Effector CD4-positive, alpha-beta T cell (primary cell): ENCODE measurements around the gene CMBL. TPM values are rescaled to one million over a fixed set of nuclear protein-coding genes. Genes with fewer than 3 reads are reported as not detected.
"Not testable (repeated sequence)": the region's sequence is repeated elsewhere in the genome, so short reads cannot be mapped to it uniquely, and the experiment has no call there.

Experiments used
- DNase-seq: peaks from one replicate; pipeline ENCODE4 v3.0.0-alpha.2; 2020
- total RNA-seq: gene quantifications from one replicate; lab custom pipeline; 2026; lab: John Stamatoyannopoulos, UW

Gene CMBL
- not detected for total RNA-seq

DNA sequence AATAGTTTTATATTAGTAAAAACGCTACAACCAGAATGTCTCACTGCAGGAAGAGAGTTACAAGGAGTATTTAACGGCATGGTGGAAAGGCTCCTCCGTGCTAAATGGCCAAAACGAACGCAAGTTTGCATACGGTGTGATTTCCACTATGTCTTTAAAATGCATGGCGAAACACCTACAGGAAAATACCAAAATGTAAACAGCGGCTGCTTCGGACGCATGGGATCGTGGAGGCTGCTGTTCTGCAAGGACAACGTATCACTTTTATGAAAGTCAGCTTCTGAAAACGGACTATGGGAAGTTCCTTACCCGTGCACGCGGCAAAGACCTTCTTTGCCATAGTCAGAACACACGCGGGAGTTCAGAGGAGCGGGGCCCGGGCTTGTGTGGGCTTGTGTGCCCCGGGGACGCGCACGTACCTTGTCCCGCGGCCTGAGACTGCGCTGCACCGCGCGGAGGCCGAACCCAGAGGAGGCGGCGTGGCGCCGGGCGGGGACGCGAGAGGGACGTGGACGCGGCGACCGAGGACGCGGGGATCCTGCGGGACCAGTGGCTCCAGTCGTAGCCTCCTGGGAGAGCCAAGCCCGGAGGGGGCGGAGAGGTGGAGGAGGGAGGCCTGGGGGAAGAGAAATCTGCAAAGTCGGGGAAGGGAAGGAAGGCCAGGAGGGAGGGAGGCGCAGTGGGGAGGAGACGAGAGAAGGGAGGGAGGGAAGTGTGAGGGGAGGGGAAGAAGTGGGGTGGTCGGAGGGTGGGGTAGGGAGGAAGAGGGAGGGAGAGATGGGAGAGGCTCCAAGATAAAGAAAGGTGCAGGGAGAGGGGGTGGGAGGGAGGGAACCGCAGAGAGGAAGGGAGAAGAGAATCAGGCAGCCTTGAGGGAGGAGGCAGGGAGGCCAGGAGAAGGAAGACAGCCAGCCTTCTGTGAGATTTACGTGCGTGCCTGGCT, at the start of gene CMBL:
CMBL (minus strand) TSS at position 697 of the 943 bp plus-strand sequence. CDS start 17,140 bp downstream, outside the sequence.
- no peak for DNase-seq

DNA sequence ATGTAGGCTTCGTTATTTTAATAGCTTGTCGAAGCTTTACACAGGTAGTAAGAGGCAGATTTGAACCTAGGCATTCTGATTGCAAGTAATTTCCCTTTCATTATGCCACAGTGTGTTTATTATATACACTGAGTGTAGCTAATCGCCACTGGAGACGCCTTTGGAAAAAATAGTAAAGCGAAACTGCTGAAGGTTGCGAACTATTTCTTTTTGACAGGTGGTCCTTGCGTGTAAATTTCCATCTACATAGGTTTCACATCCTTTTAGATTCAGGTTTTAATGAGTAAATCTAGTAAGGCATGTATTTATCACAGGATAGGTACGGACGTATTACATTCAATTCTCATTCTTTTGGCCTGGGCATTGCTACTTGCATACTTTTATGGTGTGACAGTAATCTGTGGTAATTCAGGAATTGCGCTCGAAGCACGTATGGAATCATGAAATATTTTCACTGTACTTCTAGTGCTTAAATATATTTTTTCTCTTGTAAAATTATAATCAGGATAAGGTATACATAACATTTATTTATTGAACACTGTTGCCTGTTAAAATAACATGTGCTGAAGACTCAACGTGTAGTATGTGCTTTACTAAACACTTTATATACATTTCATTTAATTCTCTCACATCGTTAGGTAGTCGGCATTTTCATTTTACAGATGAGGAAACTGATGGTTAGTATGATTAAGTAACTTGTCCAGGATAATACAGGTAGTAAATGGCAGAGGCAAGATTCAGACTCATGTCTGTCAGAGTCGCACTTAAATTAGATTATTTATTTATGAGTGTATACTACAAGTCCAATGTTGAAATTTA, 47.6 kb upstream of the CMBL start:
- DNase-seq, result no peak

- DNase-seq, result no peak
Measured at GRCh38 chr5:10354048-10354872, 46.6 kb upstream of the CMBL start.

DNA sequence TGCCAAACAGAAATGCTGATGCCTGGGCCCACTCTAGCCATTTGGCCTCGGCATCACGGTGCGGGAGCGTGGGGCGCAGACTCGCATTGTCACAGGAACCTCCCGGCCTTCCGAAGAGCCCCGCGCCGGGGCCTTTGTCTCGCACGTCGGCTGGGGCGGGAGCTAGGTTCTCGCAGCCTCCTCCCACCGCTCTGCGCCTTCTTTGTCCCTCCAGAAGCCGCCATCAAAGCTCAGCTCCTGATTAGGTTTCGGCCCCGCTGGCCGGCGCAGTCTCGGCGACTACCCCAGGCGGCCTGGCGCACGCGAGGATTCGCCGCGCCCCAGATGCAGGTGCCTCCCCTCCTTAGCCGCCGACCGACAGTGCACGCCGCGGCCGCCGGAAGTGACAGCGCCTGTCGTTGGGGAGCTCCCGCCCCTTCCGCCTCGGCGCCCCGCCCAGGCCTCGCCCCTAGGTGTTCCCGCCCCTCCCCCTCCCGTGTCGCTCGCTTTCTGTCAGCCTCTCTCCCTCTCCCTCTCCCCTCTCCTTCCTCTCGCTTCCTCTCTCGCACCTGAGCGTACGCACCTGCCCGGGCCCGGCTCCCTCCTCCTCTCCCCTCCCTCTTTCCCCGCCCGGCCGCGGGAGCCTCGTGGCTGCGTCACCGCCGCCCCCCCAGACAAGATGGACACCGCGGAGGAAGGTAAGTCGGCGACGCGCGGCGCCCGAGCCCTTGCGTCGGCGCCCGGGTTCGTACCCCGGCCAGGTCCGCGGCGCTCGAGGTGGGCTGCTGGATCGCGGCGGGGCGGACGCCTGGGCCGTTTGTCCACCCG, 45.7 kb upstream of the CMBL start, which contains the start of gene MARCHF6:
MARCHF6 (plus strand) TSS at position 455 of the 807 bp plus-strand sequence; CDS start at position 659, 204 bp downstream.
- DNase-seq, result peak; percentile 96

DNA sequence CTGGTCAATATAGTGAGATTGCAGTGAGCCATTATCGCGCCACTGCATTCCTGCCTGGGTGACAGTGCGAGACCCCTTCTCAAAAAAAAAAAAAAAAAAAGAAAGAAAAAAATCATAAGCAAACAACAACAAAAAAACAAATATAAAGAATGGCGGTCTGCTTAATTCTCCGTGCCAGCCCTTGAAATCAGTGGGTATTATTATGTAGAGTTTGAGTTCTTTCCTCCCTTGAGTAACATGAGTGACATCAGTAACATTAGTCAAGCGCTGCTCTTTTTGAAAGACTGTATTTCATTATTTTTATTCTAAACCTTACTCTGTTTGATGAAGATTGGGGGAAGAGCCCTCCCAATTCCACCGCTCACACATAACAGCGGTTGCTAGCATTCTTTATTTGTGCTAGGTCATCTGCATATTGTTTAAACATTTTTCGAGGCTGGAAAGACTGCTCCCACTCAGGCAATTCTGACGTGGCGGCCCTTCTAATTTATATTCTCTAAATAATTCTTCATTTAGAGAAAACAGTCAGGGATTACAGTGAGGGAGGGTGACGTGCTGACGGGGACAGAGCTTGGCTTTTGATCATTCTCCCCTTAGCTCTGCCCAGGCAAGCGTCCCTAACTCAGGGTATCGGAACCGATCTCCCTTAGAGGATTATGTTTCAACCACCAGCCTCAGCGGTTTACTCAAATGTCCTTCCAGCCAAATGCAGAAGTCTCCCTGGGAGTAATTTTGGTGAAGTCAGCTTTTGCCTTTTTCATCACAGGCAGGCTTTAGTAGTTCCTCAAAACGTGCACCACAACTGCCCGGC, 44.9 kb upstream of the CMBL start:
- no peak for DNase-seq

DNA sequence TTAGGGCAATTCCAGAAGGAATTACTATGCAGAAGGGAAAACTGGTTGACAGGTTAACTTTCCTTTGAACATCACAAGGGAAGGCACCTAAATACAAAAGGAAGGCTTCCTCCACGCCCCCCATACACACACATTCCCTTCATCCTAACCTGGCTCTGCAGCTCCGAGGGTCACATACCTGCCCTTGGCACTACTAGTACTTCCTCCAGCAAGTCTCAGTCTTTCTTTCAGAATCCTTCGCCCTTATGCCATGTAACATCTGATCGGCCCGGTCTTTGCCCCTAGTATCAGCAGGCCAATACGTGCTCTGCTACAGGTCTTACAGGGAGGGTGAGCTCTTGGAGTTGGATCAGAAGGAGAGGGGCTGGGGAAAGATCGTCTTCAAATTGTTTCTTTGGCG, 44.2 kb upstream of the CMBL start:
- DNase-seq, result no peak

GRCh38 chr5:10351199-10351905, 43.6 kb upstream of the CMBL start:
- no peak for DNase-seq

GRCh38 chr5:10348258-10348657, 40.6 kb upstream of the CMBL start:
- no peak for DNase-seq

DNA sequence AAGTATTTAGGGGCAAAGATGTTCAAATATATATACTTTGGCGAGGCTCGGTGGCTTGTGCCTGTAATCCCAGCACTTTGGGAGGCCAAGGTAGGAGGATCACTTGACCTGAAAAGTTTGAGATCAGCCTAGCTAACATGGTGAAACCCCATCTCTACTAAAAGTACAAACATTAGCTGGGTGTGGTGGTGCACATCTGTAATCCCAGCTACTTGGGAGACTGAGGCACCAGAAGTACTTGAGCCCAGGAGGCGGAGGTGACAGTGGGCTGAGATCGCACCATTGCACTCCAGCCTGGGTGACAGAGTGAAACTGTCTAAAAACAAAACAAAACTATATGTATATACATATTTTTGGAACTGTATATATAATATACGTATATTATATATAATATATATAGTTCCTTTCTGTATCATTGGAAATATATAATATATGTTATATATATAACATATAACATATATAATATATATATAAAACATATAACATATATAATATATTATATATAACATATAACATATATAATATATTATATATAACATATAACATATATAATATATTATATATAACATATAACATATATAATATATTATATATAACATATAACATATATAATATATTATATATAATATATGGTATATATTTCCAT, 36.9 kb upstream of the CMBL start:
- not testable (repeated sequence) for DNase-seq

- no peak for DNase-seq
Measured at GRCh38 chr5:10343486-10343885, 35.8 kb upstream of the CMBL start.

DNA sequence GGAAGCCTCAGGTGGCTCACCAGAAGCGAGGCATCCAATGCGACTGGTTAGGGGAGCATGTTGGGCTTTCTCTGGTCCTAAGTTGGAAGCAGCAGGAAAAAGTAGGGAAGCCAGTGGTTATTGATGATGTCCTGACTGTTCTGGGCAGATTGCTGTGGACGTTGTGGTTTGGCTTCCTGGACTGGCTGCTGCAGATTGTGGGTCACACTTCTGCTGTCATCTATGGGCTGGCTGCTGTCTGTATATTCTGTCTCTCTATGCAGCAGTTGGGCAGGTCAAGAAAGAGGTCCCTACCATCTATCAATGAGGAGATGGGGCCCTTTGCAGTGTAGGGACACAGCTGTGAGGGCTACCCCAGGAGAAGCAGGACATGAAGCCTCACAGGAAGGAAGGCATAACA, 32.3 kb upstream of the CMBL start:
- no peak for DNase-seq

- DNase-seq, result no peak
Measured at GRCh38 chr5:10339058-10339811, 31.5 kb upstream of the CMBL start.

DNA sequence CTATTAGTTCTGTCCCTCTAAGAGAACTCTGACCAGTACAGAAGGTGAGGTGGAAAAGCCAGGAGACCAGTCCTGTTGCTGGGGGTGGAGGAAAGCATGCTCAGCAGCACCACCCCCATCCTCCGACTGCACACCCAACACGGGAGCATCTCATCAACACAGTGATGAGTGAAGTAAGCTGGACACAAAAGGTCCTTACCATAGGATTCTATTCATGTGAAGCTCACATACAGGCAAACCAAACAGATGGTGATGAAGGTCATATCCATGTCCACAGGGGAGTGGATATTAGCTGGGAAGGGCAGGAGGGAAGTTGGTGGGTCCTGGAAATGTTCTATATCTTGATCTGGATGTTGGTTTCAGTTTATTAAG, 31.0 kb upstream of the CMBL start:
- DNase-seq, result no peak

DNA sequence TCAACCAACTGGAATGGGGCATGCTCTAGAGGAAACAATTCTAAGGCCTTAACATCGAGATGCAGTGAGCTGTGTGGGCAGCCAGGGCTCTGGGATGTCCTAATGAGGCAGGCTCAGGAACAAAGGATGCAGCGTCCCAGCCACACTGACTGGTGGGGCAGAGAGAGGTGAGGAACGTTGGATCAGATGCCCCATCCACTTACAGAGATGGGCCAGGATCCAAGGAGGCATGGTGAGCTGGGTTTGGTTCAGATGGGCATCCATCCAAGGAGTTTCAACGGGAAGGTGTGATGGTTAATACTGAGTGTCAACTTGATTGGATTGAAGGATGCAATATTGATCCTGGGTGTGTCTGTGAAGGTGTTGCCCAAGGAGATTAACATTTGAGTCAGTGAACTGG, 30.3 kb upstream of the CMBL start:
- no peak for DNase-seq

DNA sequence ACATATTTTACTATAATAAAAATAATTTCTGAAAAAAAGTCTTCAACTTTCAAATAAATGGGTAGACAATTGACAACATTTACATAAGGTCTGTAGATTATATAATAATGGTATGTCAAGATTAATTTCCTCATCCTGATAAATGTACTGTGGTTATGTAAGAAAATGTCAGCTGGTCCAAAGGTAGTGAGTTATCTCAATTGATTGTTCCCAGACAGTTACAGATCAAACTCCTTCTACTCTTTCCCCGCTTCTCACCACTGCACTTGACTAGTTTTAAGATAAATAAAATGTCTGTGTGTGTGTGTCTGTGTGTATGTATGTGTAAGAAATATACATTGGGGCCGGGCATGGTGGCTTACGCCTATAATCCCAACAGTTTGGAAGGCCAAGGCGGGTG, 29.4 kb upstream of the CMBL start:
- no peak for DNase-seq

DNA sequence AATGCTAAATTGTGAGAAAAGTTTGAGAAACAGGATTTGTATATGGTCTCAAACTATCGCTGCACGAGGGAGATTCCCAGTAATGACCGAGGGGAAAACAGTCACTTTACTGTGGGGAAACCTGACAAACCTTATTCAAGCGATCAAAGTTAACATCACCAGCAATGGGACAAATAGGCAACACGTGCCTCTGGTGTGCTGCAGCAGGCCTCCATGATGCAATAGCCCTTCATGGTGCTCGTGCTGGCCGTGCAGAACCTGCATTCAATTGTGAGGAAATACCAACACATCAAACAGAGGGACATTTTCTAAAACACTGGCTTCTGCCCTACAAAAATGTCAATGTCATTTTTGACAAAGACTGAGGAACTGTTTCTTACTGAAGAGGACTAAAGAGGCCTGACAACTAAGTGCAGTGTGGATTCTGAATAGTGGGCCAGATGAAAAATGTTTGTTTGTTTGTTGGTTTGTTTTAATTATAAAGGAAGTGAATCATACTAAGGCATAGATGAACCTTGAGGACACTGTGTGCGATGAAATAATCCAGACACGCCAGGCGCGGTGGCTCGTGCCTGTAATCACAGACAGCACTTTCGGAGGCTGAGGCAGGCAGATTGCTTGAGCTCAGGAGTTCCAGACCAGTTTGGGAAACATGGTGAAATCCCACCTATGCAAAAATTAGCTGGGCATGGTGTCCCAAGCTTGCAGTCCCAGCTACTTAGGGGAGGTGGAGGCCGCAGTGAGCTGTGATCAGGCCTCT, 28.2 kb upstream of the CMBL start:
- no peak for DNase-seq

DNA sequence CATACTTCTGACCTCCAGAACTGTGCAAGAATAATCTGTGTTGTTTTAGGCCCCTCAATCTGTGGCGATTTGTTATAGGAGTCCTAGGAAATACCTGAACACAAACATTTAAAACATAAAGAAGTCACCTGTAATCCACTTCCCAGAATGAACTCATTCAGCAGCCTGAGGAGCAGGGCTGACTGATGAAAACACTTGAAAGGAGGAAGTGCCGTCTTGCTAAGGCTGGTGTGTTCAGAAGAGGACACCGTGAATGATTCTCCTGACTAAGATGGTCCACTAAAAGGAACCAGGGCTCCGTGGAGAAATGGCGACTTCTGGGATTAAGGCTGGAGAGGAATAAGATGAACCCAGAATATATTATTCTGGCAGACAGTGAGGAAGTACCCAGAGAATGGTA, 27.1 kb upstream of the CMBL start:
- DNase-seq, result no peak
